SK-N-DZ (cell line): ENCODE results near the gene MIB1.

Source experiments
- DNase-seq: peaks from one replicate; pipeline ENCODE4 v3.0.0-alpha.2; 2015; ENCODE audit warnings: low spot score

MIB1 gene

DNA sequence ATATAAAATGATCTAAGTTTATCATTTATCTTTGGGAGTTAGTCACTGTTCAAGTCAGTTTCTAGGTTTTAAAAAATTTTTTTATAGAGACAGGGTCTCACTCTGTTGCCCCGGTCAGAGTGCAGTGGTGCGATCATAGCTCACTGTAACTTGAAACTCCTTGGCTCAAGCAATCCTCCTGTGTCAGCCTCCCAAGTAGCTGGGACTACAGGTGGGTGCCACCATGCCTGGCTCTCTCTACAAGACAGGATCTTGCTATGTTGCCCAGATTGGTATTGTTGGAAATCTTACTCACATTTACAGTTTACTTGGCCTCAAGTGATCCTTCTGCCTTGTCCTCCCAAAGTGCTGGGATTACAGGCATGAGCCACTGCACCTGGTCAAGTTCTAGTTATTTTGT is 74.5 kb downstream of the MIB1 start:
- DNase-seq: no peak

DNA sequence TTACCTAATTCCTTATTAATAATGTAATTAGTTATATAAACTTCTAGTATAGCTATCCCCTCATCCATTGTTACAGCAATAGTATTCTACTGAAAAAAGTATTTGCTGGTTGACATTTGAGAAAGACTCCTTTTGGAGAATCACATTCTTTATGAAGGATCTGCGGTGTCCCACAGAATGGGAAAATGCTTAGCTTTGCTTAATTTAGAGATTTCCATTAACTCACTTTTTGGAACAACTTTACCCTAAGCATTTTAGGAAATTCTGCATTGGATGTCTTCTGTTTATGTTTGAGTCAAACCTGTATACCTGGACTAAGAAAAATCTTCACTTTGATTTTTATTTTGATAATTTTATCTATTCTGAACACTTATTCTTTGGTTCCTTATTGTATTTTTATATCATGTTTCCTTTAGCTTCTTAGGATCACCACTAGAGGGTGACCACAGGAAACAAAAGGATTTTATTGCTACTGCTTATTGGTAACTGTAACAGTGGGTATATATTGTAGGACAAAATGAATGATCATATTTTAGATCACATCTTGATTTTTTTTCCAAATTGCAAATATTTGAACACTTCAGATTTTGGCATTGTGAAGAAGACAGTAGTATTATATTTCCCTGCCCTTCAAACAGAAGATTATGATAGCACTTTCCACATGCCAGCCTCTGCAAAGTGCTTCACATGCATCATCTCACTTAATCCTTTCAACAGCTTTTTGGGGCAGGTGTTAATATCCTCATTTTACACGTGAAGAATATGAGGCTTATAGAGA is 79.6 kb downstream of the MIB1 start:
- DNase-seq: no peak

DNA sequence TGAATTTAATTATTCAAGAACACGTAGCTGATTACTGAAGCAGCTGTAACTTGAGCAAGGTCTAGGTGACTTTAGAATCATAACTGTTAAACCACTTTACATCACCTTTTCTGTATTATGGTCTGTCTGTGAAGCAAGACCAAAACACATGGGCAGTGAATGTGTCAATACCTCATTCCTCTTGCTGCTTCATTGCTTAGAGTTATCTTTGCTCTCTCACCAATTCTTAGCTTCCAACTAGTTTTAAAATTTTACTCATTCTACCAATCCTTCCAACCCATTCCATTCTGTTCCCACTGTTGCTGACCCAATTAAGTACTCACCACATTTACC is 80.2 kb downstream of the MIB1 start:
- no peak for DNase-seq

DNA sequence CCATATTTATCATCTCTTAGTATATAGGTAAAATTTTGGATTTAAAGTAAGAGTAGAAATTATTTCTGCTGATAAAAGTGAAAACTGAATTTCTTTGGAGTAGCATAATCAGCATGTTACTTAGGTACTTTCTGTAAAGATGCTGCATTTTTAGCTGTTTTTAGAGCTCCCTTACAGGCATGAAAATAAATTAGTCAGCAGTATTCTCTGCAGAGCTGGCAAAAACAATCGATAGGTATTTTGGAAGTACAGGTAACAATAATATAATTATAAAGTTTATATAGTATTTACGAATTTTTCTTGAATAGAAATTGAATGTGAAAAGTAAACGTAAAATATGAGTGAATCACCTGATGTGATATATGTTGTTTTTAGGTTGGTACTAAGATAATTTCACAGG is 83.3 kb downstream of the MIB1 start:
- no peak for DNase-seq

DNA sequence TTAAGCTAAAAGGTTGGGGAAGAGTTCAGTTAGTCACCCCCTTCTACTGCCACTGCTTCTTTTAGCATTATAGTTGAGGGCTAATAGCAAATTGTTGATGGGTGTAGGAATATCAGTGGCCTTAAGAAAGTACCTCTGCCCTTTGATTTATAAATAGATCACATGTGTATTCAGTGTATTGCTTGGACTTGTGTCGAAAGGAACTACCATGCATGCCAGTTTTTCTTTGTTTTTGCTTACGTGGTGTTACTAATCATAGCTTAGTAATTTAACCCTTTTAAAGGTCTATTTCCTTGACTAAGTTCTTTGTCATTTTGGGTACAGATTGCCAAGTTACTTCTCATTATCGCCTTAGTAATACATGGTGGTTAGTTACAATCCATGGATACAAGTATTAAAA is 85.6 kb downstream of the MIB1 start:
- no peak for DNase-seq

DNA sequence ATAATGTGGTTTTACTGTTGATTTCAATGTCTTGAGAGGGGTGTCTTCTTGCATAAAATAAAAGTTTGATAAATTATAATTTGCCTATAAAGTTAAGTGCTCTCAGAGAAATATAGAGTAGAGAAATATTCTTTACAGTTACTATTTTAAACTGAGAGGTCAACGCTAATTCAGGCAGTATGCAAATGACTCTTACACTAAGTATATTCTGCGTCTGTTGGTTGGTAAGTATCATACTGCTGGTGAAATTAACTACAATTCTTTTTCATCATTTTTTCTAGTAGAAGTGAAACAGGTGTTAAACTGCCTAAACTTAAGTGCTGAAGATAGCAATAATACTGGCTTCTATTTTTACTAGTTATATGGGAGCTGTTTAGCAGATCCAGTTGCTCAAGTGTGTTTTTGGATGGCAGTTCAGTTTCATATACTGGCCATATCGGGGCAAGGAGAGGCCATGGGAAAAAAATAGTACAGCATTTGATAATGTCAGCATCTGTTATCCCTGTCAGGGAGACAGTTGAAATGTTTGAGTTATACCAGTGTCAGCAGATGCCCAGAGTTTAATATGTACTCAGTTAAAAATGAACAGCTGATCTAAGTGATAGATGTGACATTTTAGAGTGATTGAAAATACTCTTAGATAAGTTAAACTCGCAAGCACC is 86.2 kb downstream of the MIB1 start:
- no peak for DNase-seq

DNA sequence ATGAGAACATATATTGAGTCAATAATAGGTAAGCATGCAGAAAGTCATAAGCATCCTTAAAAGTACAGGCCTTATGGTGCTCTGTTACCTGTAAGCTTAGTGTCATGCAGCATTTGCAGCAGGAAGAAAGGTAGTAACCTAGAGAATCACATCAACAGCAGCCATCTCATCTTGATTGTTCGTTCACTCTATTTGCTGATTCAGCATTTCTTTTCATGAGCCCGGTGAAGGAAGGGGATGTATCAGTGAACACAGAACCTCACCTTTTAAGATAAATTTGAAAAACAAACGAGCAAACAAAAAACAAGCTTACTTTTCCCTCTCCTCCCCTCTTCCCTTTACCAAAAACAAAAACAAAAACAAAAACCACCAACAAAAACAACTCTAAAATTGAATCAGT is 89.9 kb downstream of the MIB1 start:
- DNase-seq: no peak

DNA sequence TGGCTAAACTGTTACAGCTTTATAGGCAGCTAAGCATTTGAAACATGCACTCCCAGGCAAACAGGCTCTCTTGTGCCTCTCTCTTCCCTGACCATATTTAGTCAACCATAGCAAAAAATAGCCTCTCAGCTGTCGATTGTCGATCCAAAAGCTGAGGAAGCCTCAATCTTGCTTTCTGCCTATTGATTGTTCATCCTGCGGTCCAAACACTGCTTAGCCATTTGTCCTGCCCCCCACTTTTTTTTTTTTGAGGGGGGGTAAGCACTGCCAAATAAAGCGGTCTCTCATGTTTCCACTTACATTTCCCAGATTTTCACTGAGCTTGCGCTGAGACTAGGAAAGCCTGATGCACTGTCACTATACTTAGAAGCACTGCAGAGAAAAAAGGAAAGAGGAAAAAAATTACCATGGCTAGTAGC is 90.8 kb downstream of the MIB1 start:
- no peak for DNase-seq

DNA sequence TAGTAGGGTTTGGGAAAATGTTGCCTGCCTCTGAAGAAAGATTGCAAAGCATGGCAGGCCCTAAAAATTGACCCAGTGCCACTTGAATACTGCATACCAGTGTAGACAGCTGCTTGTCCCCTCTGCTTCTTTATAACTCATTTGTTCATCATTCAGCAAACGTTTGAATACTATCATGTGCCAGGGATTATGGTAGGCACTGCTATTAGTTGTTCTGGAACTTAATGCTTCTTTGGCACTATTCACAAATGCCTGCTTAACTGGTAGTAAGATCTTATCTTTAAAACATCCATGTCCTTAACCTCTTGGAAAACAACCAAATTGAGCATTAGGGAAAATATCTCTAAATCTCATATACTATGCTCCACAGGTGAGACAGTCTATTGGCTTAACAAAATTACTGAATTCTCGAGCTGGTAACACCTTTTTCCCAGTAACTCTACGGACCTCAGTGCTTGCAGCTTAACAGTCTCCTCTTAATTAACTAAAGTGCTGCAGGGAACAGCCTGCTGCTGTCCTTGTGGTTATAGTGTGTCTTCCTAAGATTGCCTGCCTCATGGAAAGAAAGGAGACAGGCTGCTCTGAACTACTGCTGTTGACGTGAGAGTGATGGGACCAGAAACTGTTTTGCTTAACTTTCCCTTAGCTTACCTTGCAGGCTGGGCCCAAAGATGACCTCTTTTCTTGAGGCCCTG is 93.2 kb downstream of the MIB1 start:
- no peak for DNase-seq

DNA sequence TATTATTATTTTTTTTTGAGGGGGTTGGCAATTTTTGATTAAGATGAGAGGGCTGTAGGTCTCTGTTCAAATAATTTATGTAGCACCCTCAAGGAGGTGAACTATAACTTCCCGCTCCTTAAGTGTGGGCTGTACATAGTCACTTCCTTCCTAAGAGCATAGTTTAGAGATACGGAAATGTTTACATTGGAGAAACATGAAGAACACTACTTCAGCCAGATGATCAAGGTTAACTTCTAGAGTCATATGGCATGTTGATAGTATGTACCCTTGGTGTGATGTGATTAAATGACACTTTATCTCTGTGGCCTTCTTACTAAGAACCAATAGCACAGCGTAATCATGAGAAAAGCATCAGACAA is 93.7 kb downstream of the MIB1 start:
- DNase-seq: no peak

DNA sequence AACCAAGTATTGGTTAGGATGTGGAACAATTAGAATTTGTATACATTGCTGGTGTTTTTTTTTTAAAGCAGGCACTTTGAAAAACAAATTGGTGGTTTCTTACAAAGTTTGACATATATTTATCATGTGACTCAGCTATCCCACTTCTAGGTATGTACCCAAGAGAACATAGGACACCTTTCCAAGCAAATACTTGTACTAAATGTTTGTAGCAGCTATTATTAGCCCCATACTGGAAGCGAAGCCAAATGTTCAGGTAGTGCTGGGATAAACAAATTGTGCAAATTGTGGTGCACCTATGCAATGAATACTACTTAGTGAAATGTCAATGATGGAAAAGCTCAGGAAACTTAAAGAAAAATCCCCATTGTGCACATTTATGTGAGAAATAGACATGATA is 101.0 kb downstream of the MIB1 start:
- no peak for DNase-seq

DNA sequence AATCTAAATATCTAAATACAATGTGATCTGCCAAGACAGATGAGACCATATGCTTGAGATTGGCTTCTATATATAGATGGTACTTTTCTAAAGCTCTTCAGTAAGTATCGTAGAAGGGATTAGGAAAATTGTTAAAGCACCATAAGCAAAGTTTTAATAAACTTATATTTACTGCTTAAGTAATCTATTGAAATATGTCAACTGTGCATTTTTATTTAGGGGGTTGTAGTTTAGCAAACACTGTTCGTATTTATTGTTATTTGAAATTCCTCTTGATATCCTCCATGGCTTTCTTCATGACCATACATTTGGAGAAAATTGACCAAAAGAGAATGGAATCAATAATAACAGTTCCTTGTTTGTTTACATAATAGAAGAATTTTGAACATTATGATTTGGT is 102.7 kb downstream of the MIB1 start:
- DNase-seq: no peak

DNA sequence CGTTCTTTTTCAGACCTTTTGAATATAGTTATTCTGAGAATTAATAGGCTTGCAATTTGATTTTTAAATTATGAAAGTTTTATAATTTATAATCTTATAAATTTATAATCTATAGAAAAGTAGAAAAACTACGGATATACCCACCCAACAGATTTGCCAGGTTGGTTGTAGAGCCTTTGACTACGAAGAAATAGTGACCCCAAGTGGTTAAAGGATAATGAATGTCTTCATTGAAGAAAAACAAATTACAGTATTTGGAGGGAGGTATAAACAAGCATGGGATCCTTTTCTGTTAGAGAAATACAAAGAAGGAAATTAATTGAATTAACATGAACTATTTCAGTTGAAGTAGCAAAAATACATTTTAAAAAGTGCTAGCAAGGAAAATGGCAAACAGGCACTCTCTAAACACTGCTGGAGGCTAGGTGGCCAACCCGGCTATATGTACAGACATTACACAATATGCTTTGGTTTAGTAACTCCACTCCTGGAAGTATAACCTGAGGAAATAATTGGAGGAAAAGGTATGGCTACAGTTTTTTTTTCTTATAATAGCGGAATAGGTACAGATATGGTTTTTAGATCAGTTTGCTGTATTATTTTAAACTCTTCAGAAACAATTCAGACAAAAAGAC is 110.9 kb downstream of the MIB1 start:
- no peak for DNase-seq

DNA sequence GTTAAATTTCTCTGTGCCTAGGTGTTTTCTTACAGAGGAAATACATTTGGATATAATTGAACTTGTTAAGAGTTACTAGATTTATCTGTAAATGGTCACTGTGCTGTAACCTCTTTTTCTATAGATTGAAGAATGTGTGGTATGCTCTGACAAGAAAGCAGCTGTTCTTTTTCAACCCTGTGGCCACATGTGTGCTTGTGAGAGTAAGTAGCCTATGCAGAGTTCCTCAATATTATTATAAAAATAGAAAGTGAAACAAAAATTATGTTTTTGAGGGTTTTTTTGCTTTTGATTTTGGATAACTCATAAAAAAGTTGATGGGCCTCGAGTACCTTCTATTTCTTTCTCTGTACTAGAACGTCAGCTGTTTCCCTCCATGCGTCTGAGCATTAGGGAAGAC is 112.4 kb downstream of the MIB1 start:
- no peak for DNase-seq

DNA sequence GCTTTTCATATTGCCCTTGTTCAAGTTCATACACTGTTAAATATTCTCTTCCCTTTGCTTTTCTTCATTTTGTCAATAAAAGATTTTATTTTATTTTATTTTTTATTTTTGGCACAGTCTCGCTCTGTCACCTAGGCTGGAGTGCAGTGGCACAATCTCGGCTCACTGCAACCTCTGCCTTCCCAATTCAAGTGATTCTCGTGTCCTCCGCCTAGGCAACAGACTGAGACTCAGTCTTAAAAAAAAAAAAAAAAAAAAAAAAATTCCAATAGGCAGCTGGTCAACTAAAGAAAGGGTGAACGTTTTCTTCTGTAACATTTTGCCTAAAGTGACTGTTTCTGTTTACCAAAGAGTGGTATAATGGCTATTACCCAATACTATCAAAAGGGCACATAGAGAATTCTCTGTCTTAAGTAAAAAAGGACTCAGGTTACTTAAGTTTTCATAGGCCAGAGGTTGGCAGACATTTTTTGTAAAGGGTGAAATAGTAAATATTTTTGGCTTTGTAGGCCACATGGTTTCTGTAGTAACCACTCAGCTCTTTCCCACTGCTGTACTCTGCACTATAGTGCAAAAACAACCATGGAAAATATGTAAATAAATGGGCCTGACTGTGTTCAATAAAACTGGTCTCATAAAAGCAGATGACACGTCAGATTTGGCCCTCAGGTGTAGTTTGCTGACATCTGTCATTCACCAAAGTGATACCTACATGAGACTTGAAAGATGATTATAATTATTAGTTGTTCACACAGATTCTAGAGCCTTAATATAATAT is 113.4 kb downstream of the MIB1 start:
- DNase-seq: no peak

DNA sequence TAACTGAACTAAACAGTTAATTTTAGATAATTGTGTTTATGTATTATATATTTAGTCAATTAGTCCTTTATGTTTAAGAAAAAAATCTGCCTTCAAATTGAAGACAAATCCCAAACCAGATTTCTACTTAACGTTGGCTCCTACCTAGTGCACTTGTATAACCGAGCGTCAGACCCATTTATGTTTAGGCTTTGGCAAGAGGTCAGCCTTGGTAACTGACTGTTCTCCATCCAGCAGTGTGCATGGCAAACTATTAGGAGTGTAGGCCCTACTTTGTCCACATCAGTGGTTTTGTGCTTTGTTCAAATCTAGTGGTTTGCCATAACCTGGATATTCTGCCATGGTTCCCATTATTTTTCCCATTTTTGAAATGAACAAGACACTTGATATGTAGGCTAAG is 114.8 kb downstream of the MIB1 start:
- no peak for DNase-seq

DNA sequence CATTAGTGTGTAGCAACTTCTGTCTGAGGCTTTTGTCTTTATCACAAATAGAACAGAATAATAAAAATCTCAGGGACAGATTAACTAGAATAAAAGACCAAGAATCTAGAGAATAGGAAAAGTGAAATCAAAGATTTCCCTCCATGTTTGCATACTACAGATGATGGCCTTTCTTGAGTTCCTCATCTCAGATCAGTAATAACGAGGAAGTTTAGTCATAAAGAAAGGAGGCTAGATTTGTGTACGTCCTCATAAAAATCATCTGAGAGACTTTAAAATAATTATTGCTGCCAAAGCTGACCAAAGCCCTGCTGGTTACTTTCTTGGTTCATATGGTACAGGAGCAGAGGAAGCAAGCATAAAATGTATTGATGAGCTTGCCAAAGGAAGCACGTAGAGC is 117.3 kb downstream of the MIB1 start:
- DNase-seq: no peak

DNA sequence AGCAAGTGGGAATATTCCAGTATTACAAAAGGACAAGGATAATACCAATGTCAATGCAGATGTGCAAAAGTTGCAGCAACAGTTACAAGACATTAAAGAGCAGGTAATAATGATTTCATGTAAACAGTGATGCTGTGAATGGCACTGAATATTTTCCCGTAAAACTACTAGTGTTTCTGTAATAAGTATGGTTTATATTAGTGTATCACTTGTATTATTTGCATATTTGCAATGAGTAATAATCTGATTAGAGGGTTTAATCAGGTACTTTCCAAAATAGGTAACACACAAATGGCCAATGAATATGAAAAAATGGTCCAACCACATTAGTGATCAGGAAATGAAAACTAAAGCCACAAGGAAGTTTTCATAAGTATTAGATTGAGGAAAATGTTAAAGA is 118.0 kb downstream of the MIB1 start:
- DNase-seq: no peak

DNA sequence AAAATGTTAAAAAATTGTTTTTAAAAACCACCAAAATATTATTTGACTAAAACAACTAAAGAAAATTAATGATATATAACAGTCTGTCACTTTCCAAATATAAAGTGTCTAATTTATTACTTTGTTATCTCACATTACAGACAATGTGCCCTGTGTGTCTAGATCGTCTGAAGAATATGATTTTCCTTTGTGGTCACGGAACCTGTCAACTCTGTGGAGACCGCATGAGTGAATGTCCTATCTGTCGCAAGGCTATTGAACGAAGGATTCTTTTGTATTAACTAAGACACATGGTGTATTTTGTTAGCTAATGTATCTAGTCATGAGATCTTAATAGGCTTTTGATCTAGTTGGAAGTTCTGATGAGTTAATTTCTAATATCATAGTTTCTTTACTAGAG is 123.8 kb downstream of the MIB1 start:
- no peak for DNase-seq

DNA sequence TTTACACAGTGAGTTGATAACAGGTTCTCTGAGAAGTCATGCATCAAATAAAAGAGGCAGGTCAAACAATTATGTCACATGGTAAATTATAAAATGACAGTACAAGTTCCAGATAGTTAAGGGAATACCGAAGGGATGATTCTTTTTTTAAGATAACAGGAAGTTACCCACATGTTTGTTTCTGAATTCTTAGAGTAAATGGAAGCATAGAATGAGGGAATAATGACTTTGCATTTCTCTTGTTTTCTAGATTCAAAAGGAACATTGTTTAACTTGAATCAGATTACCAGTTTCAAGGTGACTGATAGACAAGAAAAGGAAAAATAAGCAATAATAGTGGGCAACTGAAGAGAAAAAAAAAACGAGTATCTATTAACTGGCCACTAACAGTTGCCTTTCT is 124.5 kb downstream of the MIB1 start:
- no peak for DNase-seq

DNA sequence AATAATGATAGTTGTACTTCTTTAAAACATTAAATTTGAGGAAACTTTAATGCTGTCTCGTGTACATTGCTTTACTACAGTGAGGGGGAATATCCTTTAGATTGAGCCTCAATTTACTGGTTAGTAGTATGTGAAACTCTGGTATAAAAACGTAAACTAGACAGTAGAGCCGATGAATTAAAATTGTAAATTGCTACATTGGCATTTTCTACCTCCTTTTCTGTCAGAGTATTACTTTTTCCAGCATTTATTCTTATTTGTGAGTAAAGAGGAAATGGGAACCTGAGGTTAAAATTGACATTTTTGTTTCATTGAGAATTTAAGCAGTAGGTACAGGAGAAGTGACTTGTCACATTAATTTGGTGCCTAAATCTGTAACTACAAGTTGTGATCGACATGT is 128.2 kb downstream of the MIB1 start:
- DNase-seq: no peak

DNA sequence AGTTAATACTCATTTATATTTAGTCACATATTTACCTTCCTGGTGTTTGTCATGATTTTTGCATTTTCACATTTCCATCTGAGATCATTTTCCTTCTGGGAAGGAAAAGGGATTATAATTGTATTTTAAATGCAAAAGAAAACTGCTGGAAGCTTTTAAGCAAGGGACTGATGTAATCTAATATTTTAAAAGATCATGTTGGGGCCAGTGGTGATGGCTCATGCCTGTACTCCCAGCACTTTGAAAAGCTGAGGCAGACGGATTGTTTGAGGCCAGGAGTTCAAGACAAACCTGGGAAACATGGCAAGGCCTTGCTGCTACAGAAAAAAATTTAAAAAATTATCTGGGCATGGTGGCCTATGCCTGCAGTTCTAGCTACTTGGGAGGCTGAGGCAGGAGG is 149.0 kb downstream of the MIB1 start:
- DNase-seq: no peak
